HFF-Myc (cell line): Measurements from ENCODE around the gene GBP5.

Experiments used
- DNase-seq: peaks from one replicate; pipeline ENCODE4 v3.0.0-alpha.2; 2011; ENCODE audit warnings: low read depth; ENCODE audit errors: extremely low read depth
- H3K4me3 ChIP-seq: replicated peaks from 2 replicates; pipeline ENCODE4 v1.5.1; 2011; ENCODE audit warnings: low read depth, mild to moderate bottlenecking, control low read depth, low read length
- CTCF ChIP-seq: IDR thresholded peaks from 2 replicates; pipeline ENCODE4 v1.5.1; 2012; ENCODE audit warnings: mild to moderate bottlenecking, low read depth, low read length, control low read depth; ENCODE audit errors: missing control alignments

The GBP5 gene

DNA sequence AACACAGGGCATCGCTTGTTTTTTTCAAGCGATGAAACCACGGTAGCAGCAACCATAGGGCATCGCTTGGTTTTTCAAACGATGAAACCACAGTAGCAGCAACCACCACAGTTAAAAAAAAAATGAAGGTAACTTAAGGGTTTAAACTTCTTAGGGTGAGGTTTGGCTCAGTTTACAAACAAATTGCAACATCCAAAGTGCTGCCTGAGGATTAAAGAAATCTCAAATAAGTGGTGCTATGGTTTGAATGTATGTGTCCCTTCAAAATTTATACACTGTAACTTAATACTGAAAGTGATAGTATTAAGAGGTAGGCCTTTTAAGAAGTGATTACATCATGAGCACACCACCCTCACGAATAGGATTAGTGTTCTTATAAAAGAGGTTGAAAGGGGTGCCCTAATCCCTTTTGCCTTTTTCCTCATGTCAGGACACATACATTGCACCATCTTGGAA, 6.4 kb upstream of the GBP5 start:
- no peak for DNase-seq

GRCh38 chr1:89277725-89278124, 5.1 kb upstream of the GBP5 start:
- no peak for DNase-seq
- TF ChIP-seq CTCF: no peak
- no peak overlapping the region for H3K4me3 ChIP-seq

More for the DNA sequence above, 6.4 kb upstream of the GBP5 start:
- TF ChIP-seq CTCF: no peak
- no peak overlapping the region for H3K4me3 ChIP-seq

DNA sequence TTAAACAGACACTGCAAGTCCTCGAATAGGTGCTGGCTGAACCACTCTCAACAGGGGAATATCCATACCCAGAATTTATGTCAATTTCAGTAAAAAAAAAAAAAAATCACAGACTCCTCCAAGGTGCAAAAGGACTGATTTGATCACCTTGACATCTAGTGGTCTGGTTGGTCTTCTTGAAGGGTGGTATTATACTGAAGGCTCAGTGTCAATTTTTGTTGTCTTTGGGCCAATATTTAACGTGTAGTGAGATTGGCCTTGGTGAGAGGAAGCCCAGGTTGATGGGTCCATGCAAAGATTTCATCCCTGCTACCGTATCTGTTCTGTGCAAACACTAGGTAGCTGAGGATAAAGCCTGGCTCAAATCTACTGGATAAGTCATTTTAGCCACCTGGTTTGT, 4.0 kb upstream of the GBP5 start:
- no peak for DNase-seq
- no peak overlapping the region for H3K4me3 ChIP-seq
- TF ChIP-seq CTCF: no peak

GRCh38 chr1:89274411-89274857, 1.8 kb upstream of the GBP5 start:
- DNase-seq: no peak
- no peak for TF ChIP-seq CTCF
- H3K4me3 ChIP-seq: no peak overlapping the region

- no peak overlapping the region for H3K4me3 ChIP-seq
- no peak for TF ChIP-seq CTCF
- no peak for DNase-seq
Observed at GRCh38 chr1:89273324-89273778, 691 bp upstream of the GBP5 start.

- H3K4me3 ChIP-seq: no peak overlapping the region
- TF ChIP-seq CTCF: no peak
- DNase-seq: no peak
Observed at GRCh38 chr1:89271341-89272015, 1.2 kb downstream of the GBP5 start.

DNA sequence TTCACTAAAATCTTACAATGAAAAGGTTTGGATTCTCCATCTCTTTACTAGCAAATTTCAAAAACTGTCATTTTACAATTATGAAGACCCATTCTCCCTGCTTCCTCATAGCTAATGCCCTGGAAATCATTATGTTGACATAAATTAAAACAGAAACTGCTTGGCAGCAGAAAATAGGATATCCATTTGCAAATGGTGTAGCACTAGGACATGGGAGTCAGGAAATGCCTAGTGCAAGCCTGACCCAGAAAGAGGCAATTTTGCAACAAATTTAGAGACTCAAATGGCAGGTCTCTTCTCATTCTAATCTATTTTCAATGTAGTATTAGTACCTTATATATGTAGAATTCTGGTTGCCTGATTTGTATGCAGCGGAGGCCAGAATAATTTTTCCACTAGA, 2.2 kb downstream of the GBP5 start:
- TF ChIP-seq CTCF: no peak
- no peak for DNase-seq
- H3K4me3 ChIP-seq: no peak overlapping the region
